ENCODE data around the gene PNRC1.

The PNRC1 gene

GRCh38 chr6:89067796-89068195, 12.8 kb upstream of the PNRC1 start:
- no peak overlapping the region for H3K4me3 ChIP-seq (ENCODE audit: low read length, poor library complexity, severe bottlenecking)

GRCh38 chr6:89068695-89069094, 11.9 kb upstream of the PNRC1 start:
- H3K9ac ChIP-seq (ENCODE audit: low read depth, low read length, poor library complexity, severe bottlenecking), result no peak overlapping the region
- no peak overlapping the region for H3K4me2 ChIP-seq (ENCODE audit: low read depth, low read length, poor library complexity, severe bottlenecking)
- H2AFZ ChIP-seq (ENCODE audit: low read length), result no peak overlapping the region
- no peaks in the 10 kb centered on the region for H4K20me1 ChIP-seq (ENCODE audit: insufficient read depth, low read length, poor library complexity, severe bottlenecking)
- no peaks in the 10 kb centered on the region for H3K4me1 ChIP-seq (ENCODE audit: insufficient read depth, low read length, poor library complexity, severe bottlenecking)
- no peaks in the 10 kb centered on the region for H3F3A ChIP-seq (ENCODE audit: low read depth)
- no peaks in the 10 kb centered on the region for H3K36me3 ChIP-seq (ENCODE audit: insufficient read depth, low read length)
- no peaks in the 10 kb centered on the region for H3K79me2 ChIP-seq (ENCODE audit: insufficient read depth, low read length)
- H3K27me3 ChIP-seq (ENCODE audit: insufficient read depth, low read length, poor library complexity, severe bottlenecking), result no peaks in the 10 kb centered on the region
- no peak overlapping the region for H3K4me3 ChIP-seq (ENCODE audit: low read length, poor library complexity, severe bottlenecking)
- TF ChIP-seq EZH2phosphoT487 (IDR thresholded peaks at IDR 0.05; ENCODE audit: borderline replicate concordance), result no peak
- TF ChIP-seq CTCF (conservative IDR thresholded peaks at IDR 0.05; ENCODE audit: low read length), result no peak
- H3K9me3 ChIP-seq (ENCODE audit: insufficient read depth, low read depth, low read length), result no peaks in the 10 kb centered on the region
- H3K9me2 ChIP-seq (replicated peaks; ENCODE audit: low read depth, low read length), result no peaks in the 10 kb centered on the region

More at GRCh38 chr6:89067796-89068195, 12.8 kb upstream of the PNRC1 start:
- Histone ChIP-seq H3K27me3 (ENCODE audit: insufficient read depth, low read length, poor library complexity, severe bottlenecking) (no peaks in the 10 kb centered on the region), H3K9ac (ENCODE audit: low read depth, low read length, poor library complexity, severe bottlenecking) (no peak overlapping the region), H4K20me1 (ENCODE audit: insufficient read depth, low read length, poor library complexity, severe bottlenecking) (no peaks in the 10 kb centered on the region), H3F3A (ENCODE audit: low read depth) (no peaks in the 10 kb centered on the region), H3K4me1 (ENCODE audit: insufficient read depth, low read length, poor library complexity, severe bottlenecking) (no peaks in the 10 kb centered on the region), H3K9me2 (replicated peaks; ENCODE audit: low read depth, low read length) (no peaks in the 10 kb centered on the region), H3K79me2 (ENCODE audit: insufficient read depth, low read length) (no peaks in the 10 kb centered on the region), H2AFZ (ENCODE audit: low read length) (no peak overlapping the region), H3K36me3 (ENCODE audit: insufficient read depth, low read length) (no peaks in the 10 kb centered on the region), H3K4me2 (ENCODE audit: low read depth, low read length, poor library complexity, severe bottlenecking) (no peak overlapping the region), H3K9me3 (ENCODE audit: insufficient read depth, low read depth, low read length) (no peaks in the 10 kb centered on the region)
- TF ChIP-seq CTCF (conservative IDR thresholded peaks at IDR 0.05; ENCODE audit: low read length), result no peak
- no peak for TF ChIP-seq EZH2phosphoT487 (IDR thresholded peaks at IDR 0.05; ENCODE audit: borderline replicate concordance)

GRCh38 chr6:89069536-89070163, 10.9 kb upstream of the PNRC1 start:
- Histone ChIP-seq H3K9ac (ENCODE audit: low read depth, low read length, poor library complexity, severe bottlenecking) (no peak overlapping the region), H3K79me2 (ENCODE audit: insufficient read depth, low read length) (no peaks in the 10 kb centered on the region), H3K9me2 (replicated peaks; ENCODE audit: low read depth, low read length) (no peaks in the 10 kb centered on the region), H3K36me3 (ENCODE audit: insufficient read depth, low read length) (no peaks in the 10 kb centered on the region), H3K4me2 (ENCODE audit: low read depth, low read length, poor library complexity, severe bottlenecking) (no peak overlapping the region), H4K20me1 (ENCODE audit: insufficient read depth, low read length, poor library complexity, severe bottlenecking) (no peaks in the 10 kb centered on the region), H3K4me1 (ENCODE audit: insufficient read depth, low read length, poor library complexity, severe bottlenecking) (no peaks in the 10 kb centered on the region), H3F3A (ENCODE audit: low read depth) (no peaks in the 10 kb centered on the region), H3K4me3 (ENCODE audit: low read length, poor library complexity, severe bottlenecking) (no peak overlapping the region), H2AFZ (ENCODE audit: low read length) (no peak overlapping the region), H3K27me3 (ENCODE audit: insufficient read depth, low read length, poor library complexity, severe bottlenecking) (no peaks in the 10 kb centered on the region), H3K9me3 (ENCODE audit: insufficient read depth, low read depth, low read length) (no peaks in the 10 kb centered on the region)
- TF ChIP-seq EZH2phosphoT487 (IDR thresholded peaks at IDR 0.05; ENCODE audit: borderline replicate concordance) (no peak), CTCF (conservative IDR thresholded peaks at IDR 0.05; ENCODE audit: low read length) (no peak)
